ENCODE measurements around the gene PRRT2. TPM values are rescaled to one million over a fixed set of nuclear protein-coding genes. Genes with fewer than 3 reads are reported as not detected.

PRRT2 gene
- total and polyA plus RNA-seq, 2 donors (not counting 3 experiments of a cell fraction or from before 2014, with no cell fraction given): 3.3 TPM

DNA sequence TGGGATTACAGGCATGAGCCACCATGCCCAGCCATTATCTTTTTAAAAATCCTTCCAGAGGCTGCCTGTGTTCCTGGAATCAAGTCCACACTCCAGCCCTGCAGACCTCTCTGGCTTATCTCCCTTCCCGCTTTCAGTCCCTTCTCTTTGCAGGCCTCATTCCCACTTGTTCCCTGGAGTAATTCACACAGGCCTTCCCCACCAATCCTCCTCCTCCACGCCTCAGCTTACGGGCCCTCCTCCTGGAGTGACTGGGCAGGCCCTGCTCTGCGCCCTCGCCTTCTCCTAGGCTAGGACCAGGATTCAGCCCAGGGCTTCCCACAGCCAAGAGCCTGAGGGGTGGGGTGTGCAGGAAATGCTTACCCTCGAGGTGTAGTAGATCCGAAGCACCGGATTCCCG lies 48.2 kb downstream of the PRRT2 start:
- Histone ChIP-seq H3K4me1 (ENCODE audit: control insufficient read depth, extremely low read depth, insufficient read depth, low read length) (peaks cover 7% of the 10 kb centered on the region), H3K36me3 (ENCODE audit: control insufficient read depth in 2 of 2, extremely low read depth in 1 of 2, insufficient read depth in 2 of 2, low read length in 2 of 2) (peaks cover 0 to 19% of the 10 kb centered on the region in 2 experiments), H3K9ac (replicated peaks; ENCODE audit: extremely low read depth, insufficient read depth, low read length) (no peak overlapping the region), H3K4me2 (ENCODE audit: insufficient read depth, low read length) (no peak overlapping the region), H3K4me3 (replicated peaks in 1 of 3; ENCODE audit: insufficient read depth in 1 of 3, low read depth in 1 of 3, low read length in 3 of 3) (no peak overlapping the region), H3K9me1 (replicated peaks; ENCODE audit: control insufficient read depth, extremely low read depth, insufficient read depth, low read length) (no peaks in the 10 kb centered on the region), H3K9me3 (replicated peaks; ENCODE audit: control insufficient read depth, insufficient read depth, low read length) (no peaks in the 10 kb centered on the region), H4K20me1 (replicated peaks; ENCODE audit: control insufficient read depth, extremely low read depth, insufficient read depth, low read length) (no peaks in the 10 kb centered on the region), H3K79me2 (ENCODE audit: control insufficient read depth, insufficient read depth, low read length) (peaks cover 14% of the 10 kb centered on the region), H2AFZ (ENCODE audit: low read depth, low read length) (no peak overlapping the region), H3K27me3 (ENCODE audit: control insufficient read depth in 2 of 2, insufficient read depth in 2 of 2, low read length in 2 of 2) (no peaks in the 10 kb centered on the region), H3K27ac (ENCODE audit: insufficient read depth, low read depth, low read length) (no peak overlapping the region)
- intact Hi-C loops (cut with micrococcal nuclease): no loop called here
- POLR2A ChIA-PET: no interaction called here
- TF ChIP-seq MYC (IDR thresholded peaks at IDR 0.05; ENCODE audit: low read depth, low read length) (no peak), GATA2 (IDR thresholded peaks at IDR 0.05; ENCODE audit: insufficient read depth, insufficient read length, low read depth, low read length) (no peak), POLR2A (IDR thresholded peaks at IDR 0.05; ENCODE audit: low read depth, low read length) (no peak), POLR2AphosphoS5 (IDR thresholded peaks at IDR 0.05; ENCODE audit: insufficient read depth, low read depth, low read length) (no peak), FOS (IDR thresholded peaks at IDR 0.05; ENCODE audit: borderline replicate concordance, insufficient read depth, low read length) (no peak), MAX (IDR thresholded peaks at IDR 0.05; ENCODE audit: insufficient read depth, insufficient read length) (no peak), JUN (IDR thresholded peaks at IDR 0.05; ENCODE audit: borderline replicate concordance, insufficient read depth, insufficient read length, low read depth) (no peak), EZH2 (IDR thresholded peaks at IDR 0.05; ENCODE audit: borderline replicate concordance, low read depth, low read length, severe bottlenecking) (no peak)
- TF ChIP-seq, protein P1, sequence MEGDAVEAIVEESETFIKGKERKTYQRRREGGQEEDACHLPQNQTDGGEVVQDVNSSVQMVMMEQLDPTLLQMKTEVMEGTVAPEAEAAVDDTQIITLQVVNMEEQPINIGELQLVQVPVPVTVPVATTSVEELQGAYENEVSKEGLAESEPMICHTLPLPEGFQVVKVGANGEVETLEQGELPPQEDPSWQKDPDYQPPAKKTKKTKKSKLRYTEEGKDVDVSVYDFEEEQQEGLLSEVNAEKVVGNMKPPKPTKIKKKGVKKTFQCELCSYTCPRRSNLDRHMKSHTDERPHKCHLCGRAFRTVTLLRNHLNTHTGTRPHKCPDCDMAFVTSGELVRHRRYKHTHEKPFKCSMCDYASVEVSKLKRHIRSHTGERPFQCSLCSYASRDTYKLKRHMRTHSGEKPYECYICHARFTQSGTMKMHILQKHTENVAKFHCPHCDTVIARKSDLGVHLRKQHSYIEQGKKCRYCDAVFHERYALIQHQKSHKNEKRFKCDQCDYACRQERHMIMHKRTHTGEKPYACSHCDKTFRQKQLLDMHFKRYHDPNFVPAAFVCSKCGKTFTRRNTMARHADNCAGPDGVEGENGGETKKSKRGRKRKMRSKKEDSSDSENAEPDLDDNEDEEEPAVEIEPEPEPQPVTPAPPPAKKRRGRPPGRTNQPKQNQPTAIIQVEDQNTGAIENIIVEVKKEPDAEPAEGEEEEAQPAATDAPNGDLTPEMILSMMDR (IDR thresholded peaks at IDR 0.05; ENCODE audit: extremely low read depth in 1 of 2, insufficient read depth in 1 of 2, low read depth in 1 of 2, low read length in 2 of 2): no peak
- dilution Hi-C loops (cut with MboI; ENCODE audit: extremely low pct_ligation_motif_present, low sequenced_read_pairs): no loop called here
- DNase-seq (ENCODE audit: low read depth, low spot score) (no peak), FAIRE-seq (no peak)
- BruUV-seq (replicated peaks): no TSS peak
- CTCF ChIA-PET: interaction anchor here (3.9 kb wide), 1 partner anchor 12 kb away, joined by 19 read pairs; no protein-coding TSS in a partner anchor

All from endothelial cell of umbilical vein (primary cell).